Peyer's patch (tissue), 4 donors: ENCODE measurements around the gene TGFB1. TPM values are rescaled to one million over a fixed set of nuclear protein-coding genes. Genes with fewer than 3 reads are reported as not detected.
"Not testable (repeated sequence)": the region's sequence is repeated elsewhere in the genome, so short reads cannot be mapped to it uniquely, and the experiment has no call there.

ENCODE experiments used
- DNase-seq, 3 donors: peaks; one replicate each; pipeline ENCODE4 v3.0.0-alpha.2; 2017 to 2019
- H3K27ac ChIP-seq, 4 donors: fragments of 200-600 bp; sonication (generic); one replicate each; pipeline ENCODE4 v1.5.1; 2016 to 2019
- H3K27me3 ChIP-seq, 2 donors: fragments of 200-600 bp; sonication (generic); one replicate each; pipeline ENCODE4 v1.5.1; 2019
- H3K36me3 ChIP-seq, 3 donors: fragments of 200-600 bp; sonication (generic); one replicate each; pipeline ENCODE4 v1.5.1; 2016 to 2019
- H3K4me1 ChIP-seq, 4 donors: fragments of 200-600 bp; sonication (generic); one replicate each; pipeline ENCODE4 v1.5.1; 2016 to 2019
- H3K4me3 ChIP-seq, 4 donors: fragments of 200-600 bp; sonication (generic); 1 replicate in 3 of 4; 2 replicates in 1 of 4; pipeline ENCODE4 v1.5.1; 2016 to 2019; ENCODE audit warnings: mild to moderate bottlenecking in 1 of 4
- H3K9me3 ChIP-seq, 4 donors: fragments of 200-600 bp; sonication (generic); one replicate each; pipeline ENCODE4 v1.5.1; 2016 to 2019; ENCODE audit warnings: mild to moderate bottlenecking in 1 of 4
- CTCF ChIP-seq, 6 experiments: fragments of 450-650 bp in 4 of 6; fragments of 200-600 bp in 2 of 6; sonication (generic) in 1 of 6; IDR thresholded peaks; one replicate each; pipeline ENCODE4 v1.5.1; 2017 to 2019; ENCODE audit warnings: antibody characterized with exemption in 6 of 6, mild to moderate bottlenecking in 3 of 6, moderate library complexity in 1 of 6
- POLR2A ChIP-seq, 2 donors: fragments of 450-650 bp; IDR thresholded peaks; one replicate each; pipeline ENCODE4 v1.5.1; 2017; ENCODE audit warnings: antibody characterized with exemption in 2 of 2, mild to moderate bottlenecking in 2 of 2, moderate library complexity in 2 of 2
- total RNA-seq, 4 donors: library from RNA; depleted of rRNA; stranded (reverse); fragments of >200 nt; gene quantifications; one replicate each; pipeline ENCODE4 v1.1.0, GENCODE V29; 2016

TGFB1 gene
- total RNA-seq, 4 donors from 2014 or later: 6.8 to 80.9 (median 22.9) TPM

- no peak overlapping the region for H3K27ac ChIP-seq
- no peak overlapping the region for H3K4me3 ChIP-seq
- no peaks in the 10 kb centered on the region for H3K27me3 ChIP-seq
- H3K36me3 ChIP-seq: peaks cover 0 to 27% (median 0%) of the 10 kb centered on the region in 3 donors
- H3K4me1 ChIP-seq: peaks cover 0 to 6% (median 0%) of the 10 kb centered on the region in 4 donors
- H3K9me3 ChIP-seq: no peaks in the 10 kb centered on the region
- TF ChIP-seq CTCF (IDR thresholded peaks at IDR 0.05): no peak
- TF ChIP-seq POLR2A (IDR thresholded peaks at IDR 0.05): no peak
- DNase-seq: no peak
Measured at GRCh38 chr19:41391618-41392017, 37.9 kb upstream of the TGFB1 start.

GRCh38 chr19:41386442-41386841 is 32.7 kb upstream of the TGFB1 start:
- Histone ChIP-seq H3K27ac (no peak overlapping the region), H3K36me3 (peaks cover 0 to 26% (median 0%) of the 10 kb centered on the region in 3 donors), H3K4me3 (no peak overlapping the region), H3K4me1 (no peaks in the 10 kb centered on the region), H3K27me3 (no peaks in the 10 kb centered on the region), H3K9me3 (no peaks in the 10 kb centered on the region)
- DNase-seq: no peak
- TF ChIP-seq CTCF (IDR thresholded peaks at IDR 0.05) (no peak), POLR2A (IDR thresholded peaks at IDR 0.05) (no peak)

GRCh38 chr19:41384351-41384750 is 30.6 kb upstream of the TGFB1 start:
- no peaks in the 10 kb centered on the region for H3K27me3 ChIP-seq
- no peak overlapping the region for H3K27ac ChIP-seq
- H3K4me3 ChIP-seq: no peak overlapping the region
- no peak for DNase-seq
- no peaks in the 10 kb centered on the region for H3K4me1 ChIP-seq
- H3K9me3 ChIP-seq: no peaks in the 10 kb centered on the region
- TF ChIP-seq CTCF (IDR thresholded peaks at IDR 0.05) (no peak), POLR2A (IDR thresholded peaks at IDR 0.05) (no peak)
- H3K36me3 ChIP-seq: peaks cover 0 to 8% (median 0%) of the 10 kb centered on the region in 3 donors

- not testable (repeated sequence) for H3K4me3 ChIP-seq, H3K27me3 ChIP-seq, H3K36me3 ChIP-seq, H3K9me3 ChIP-seq, DNase-seq, H3K4me1 ChIP-seq, H3K27ac ChIP-seq
Measured at GRCh38 chr19:41381536-41381935, 27.8 kb upstream of the TGFB1 start.

GRCh38 chr19:41377977-41378709 is 24.4 kb upstream of the TGFB1 start:
- Histone ChIP-seq H3K9me3 (no peaks in the 10 kb centered on the region), H3K4me1 (peaks cover 0 to 14% (median 5%) of the 10 kb centered on the region in 4 donors), H3K36me3 (no peaks in the 10 kb centered on the region), H3K27me3 (no peaks in the 10 kb centered on the region), H3K4me3 (no peak overlapping the region), H3K27ac (no peak overlapping the region)
- TF ChIP-seq CTCF (IDR thresholded peaks at IDR 0.05): no peak
- no peak for TF ChIP-seq POLR2A (IDR thresholded peaks at IDR 0.05)
- DNase-seq: no peak

GRCh38 chr19:41376998-41377365 is 23.3 kb upstream of the TGFB1 start:
- DNase-seq: no peak
- peaks cover 0 to 17% (median 5%) of the 10 kb centered on the region in 4 donors for H3K4me1 ChIP-seq
- H3K4me3 ChIP-seq: peak overlapping the region; percentile 48 to 79 (median 62)
- no peaks in the 10 kb centered on the region for H3K9me3 ChIP-seq
- H3K27me3 ChIP-seq: no peaks in the 10 kb centered on the region
- peak overlapping the region; percentile 39 to 66 (median 58) for H3K27ac ChIP-seq
- TF ChIP-seq POLR2A (IDR thresholded peaks at IDR 0.05) (no peak), CTCF (IDR thresholded peaks at IDR 0.05) (no peak)
- no peaks in the 10 kb centered on the region for H3K36me3 ChIP-seq
